ENCODE data around the gene CSF2.
A peak's percentile ranks its signal among the peaks of the same experiment; 100 is the strongest.

CSF2 gene

GRCh38 chr5:132055441-132055807 lies 18.2 kb upstream of the CSF2 start:
- DNase-seq: no peak

- no peak for DNase-seq
Measured at GRCh38 chr5:132055808-132056609, 17.6 kb upstream of the CSF2 start.

- DNase-seq: no peak
Measured at GRCh38 chr5:132056610-132057497, 16.7 kb upstream of the CSF2 start.

GRCh38 chr5:132057498-132058255 lies 15.9 kb upstream of the CSF2 start:
- DNase-seq: no peak

GRCh38 chr5:132058646-132059042 lies 14.9 kb upstream of the CSF2 start:
- no peak for DNase-seq

- DNase-seq: no peak
Measured at GRCh38 chr5:132059043-132059695, 14.4 kb upstream of the CSF2 start.

GRCh38 chr5:132059696-132060500 lies 13.7 kb upstream of the CSF2 start:
- no peak for DNase-seq

- no peak for DNase-seq
Measured at GRCh38 chr5:132060501-132061161, 13.0 kb upstream of the CSF2 start, which contains the start of gene IL3. Gene IL3 (plus strand): TSS chr5:132060655. CDS start chr5:132060707, 52 bp downstream.

- peak; percentile 56 for DNase-seq
Measured at GRCh38 chr5:132063090-132063911, 10.3 kb upstream of the CSF2 start.

- no peak for DNase-seq
Measured at GRCh38 chr5:132064140-132064539, 9.4 kb upstream of the CSF2 start.

GRCh38 chr5:132064738-132065331 lies 8.8 kb upstream of the CSF2 start:
- peak; percentile 66 for DNase-seq

GRCh38 chr5:132065351-132065937 lies 8.1 kb upstream of the CSF2 start:
- DNase-seq: peak; percentile 67

GRCh38 chr5:132065951-132066701 lies 7.5 kb upstream of the CSF2 start:
- DNase-seq: no peak

GRCh38 chr5:132066871-132067270 lies 6.7 kb upstream of the CSF2 start:
- no peak for DNase-seq

GRCh38 chr5:132067451-132067850 lies 6.1 kb upstream of the CSF2 start:
- no peak for DNase-seq

GRCh38 chr5:132067941-132068808 lies 5.4 kb upstream of the CSF2 start:
- DNase-seq: no peak

GRCh38 chr5:132069561-132069960 lies 4.0 kb upstream of the CSF2 start:
- DNase-seq: no peak

- DNase-seq: no peak
Measured at GRCh38 chr5:132069994-132070393, 3.6 kb upstream of the CSF2 start.

All from fibroblast of skin of right biceps (primary cell).